ENCODE measurements around the gene APBA1.

The APBA1 gene

DNA sequence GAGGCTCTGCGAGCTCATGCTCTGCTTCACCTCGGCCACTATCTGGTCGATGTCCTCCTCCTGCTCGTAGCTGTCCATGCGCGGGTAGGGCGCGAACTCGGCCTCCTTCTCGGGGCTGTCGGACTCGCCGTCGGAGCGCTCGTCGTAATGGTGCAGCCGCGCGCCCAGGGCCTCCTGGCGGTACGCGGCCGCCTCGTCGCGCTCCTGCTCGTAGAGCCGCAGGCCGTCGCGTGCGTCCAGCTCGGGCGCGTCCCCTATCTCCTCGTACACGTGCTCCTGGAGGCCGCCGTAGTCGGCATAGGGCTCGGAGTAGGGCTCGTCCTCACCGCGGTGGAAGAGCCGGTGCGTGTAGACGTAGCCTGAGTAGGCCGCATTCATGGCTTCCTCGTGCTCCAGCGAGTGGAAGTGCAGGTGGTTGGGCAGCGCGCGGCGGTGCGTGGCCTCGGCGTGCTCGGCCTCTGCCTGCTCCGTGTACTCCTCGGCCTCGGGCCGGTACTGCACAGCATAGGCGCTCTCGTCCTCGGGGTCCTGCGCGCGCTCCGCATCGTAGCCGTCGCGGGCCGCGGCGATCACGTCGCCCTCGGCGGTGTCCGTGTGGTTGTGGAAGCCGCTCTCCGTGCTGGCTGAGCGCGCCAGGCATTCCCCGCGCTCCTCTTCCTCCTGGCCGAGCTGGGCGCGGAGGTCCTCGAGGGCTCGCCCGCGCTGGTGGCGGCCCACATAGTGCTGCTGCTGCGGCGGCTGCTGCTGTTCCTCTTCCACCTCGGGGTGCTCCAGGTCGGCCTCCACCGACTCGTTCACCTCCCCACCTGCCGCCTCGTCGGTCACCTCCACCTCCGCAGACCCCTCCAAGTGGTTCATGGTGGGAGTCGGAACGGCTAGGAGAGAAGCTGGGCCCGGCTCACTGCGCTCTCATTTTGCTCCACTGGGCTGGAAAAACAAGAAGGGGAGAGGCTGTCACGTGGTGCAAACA is 155.5 kb downstream of the APBA1 start:
- H3K4me3 ChIP-seq (replicated peaks; ENCODE audit: insufficient read depth, low read length) = no peak overlapping the region
- H3K27me3 ChIP-seq (ENCODE audit: insufficient read depth, poor library complexity, severe bottlenecking) = peaks cover 5% of the 10 kb centered on the region
- TF ChIP-seq, protein P1, sequence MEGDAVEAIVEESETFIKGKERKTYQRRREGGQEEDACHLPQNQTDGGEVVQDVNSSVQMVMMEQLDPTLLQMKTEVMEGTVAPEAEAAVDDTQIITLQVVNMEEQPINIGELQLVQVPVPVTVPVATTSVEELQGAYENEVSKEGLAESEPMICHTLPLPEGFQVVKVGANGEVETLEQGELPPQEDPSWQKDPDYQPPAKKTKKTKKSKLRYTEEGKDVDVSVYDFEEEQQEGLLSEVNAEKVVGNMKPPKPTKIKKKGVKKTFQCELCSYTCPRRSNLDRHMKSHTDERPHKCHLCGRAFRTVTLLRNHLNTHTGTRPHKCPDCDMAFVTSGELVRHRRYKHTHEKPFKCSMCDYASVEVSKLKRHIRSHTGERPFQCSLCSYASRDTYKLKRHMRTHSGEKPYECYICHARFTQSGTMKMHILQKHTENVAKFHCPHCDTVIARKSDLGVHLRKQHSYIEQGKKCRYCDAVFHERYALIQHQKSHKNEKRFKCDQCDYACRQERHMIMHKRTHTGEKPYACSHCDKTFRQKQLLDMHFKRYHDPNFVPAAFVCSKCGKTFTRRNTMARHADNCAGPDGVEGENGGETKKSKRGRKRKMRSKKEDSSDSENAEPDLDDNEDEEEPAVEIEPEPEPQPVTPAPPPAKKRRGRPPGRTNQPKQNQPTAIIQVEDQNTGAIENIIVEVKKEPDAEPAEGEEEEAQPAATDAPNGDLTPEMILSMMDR (IDR thresholded peaks at IDR 0.05; ENCODE audit: insufficient read depth, low read length) = no peak
- TF ChIP-seq GABPA (IDR thresholded peaks at IDR 0.05; ENCODE audit: low read depth) (no peak), SPI1 (IDR thresholded peaks at IDR 0.05; ENCODE audit: borderline replicate concordance, low read depth) (no peak), POLR2AphosphoS5 (IDR thresholded peaks at IDR 0.05; ENCODE audit: low read depth) (no peak)
- TF ChIP-seq, protein P2, sequence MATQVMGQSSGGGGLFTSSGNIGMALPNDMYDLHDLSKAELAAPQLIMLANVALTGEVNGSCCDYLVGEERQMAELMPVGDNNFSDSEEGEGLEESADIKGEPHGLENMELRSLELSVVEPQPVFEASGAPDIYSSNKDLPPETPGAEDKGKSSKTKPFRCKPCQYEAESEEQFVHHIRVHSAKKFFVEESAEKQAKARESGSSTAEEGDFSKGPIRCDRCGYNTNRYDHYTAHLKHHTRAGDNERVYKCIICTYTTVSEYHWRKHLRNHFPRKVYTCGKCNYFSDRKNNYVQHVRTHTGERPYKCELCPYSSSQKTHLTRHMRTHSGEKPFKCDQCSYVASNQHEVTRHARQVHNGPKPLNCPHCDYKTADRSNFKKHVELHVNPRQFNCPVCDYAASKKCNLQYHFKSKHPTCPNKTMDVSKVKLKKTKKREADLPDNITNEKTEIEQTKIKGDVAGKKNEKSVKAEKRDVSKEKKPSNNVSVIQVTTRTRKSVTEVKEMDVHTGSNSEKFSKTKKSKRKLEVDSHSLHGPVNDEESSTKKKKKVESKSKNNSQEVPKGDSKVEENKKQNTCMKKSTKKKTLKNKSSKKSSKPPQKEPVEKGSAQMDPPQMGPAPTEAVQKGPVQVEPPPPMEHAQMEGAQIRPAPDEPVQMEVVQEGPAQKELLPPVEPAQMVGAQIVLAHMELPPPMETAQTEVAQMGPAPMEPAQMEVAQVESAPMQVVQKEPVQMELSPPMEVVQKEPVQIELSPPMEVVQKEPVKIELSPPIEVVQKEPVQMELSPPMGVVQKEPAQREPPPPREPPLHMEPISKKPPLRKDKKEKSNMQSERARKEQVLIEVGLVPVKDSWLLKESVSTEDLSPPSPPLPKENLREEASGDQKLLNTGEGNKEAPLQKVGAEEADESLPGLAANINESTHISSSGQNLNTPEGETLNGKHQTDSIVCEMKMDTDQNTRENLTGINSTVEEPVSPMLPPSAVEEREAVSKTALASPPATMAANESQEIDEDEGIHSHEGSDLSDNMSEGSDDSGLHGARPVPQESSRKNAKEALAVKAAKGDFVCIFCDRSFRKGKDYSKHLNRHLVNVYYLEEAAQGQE (IDR thresholded peaks at IDR 0.05; ENCODE audit: insufficient replicate concordance, low read depth) = no peak
- DNase-seq (ENCODE audit: low read depth in 1 of 2, low spot score in 1 of 2) = no peak
- no peak overlapping the region for H3K27ac ChIP-seq (replicated peaks)

DNA sequence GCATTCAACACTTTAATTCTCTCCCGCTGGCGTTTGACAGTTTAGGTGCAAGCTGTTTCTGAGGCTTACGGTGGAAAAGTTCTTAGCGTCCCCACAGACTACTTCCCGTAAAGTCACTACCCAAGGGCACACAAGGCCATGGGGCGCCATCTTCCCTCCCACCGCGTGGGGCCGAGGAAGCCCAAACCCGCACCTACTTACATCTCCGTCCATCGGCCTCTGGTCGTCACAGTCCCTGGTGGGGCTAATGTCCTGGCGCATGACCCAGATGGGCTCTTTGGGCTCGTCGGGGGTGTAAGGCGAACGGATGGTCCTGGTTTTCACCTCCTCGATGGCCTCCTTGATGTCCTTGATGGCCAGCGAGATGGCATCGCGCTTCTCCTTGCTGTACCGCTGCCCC is 156.4 kb downstream of the APBA1 start:
- Histone ChIP-seq H3K27me3 (ENCODE audit: insufficient read depth, poor library complexity, severe bottlenecking) (peaks cover 5% of the 10 kb centered on the region), H3K4me3 (replicated peaks; ENCODE audit: insufficient read depth, low read length) (no peak overlapping the region), H3K27ac (replicated peaks) (no peak overlapping the region)
- no peak for DNase-seq (ENCODE audit: low read depth in 1 of 2, low spot score in 1 of 2)
- TF ChIP-seq, protein P1 (IDR thresholded peaks at IDR 0.05; ENCODE audit: insufficient read depth, low read length) = no peak
- TF ChIP-seq GABPA (IDR thresholded peaks at IDR 0.05; ENCODE audit: low read depth) (no peak), POLR2AphosphoS5 (IDR thresholded peaks at IDR 0.05; ENCODE audit: low read depth) (no peak), SPI1 (IDR thresholded peaks at IDR 0.05; ENCODE audit: borderline replicate concordance, low read depth) (no peak)
- TF ChIP-seq, protein P2 (IDR thresholded peaks at IDR 0.05; ENCODE audit: insufficient replicate concordance, low read depth) = no peak

DNA sequence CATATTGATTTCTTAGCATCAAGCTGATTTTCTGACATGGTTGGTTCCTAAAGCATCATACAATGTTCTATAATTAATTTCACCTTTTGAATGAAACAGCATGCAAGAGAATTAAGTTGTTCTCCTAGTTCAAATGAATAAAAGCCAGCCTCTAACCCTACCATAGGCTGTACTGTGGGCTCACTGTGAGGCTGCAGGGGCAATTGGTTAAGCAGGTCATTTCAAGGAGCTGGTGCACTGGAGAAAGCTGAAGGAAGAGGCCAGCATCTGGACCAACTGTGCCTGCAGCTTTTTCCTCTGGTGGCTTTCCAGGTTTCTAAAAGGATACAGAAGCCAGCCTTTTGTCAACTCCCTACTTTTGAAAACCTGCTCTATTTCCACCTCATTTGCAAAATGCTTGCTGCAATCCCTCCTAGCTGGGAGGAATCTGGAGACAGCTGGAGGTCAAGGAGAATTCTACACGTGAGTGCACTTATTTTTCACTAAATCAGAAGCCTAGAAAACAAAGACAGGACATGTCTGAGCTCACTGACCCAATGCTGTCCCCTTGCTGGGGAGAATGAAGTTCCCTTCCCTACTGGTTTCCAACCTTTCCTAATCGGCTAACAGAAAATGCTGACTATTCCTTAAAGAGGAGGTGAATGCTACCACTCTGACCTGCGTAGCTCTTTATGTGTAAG is 158.9 kb downstream of the APBA1 start:
- DNase-seq (ENCODE audit: low read depth in 1 of 2, low spot score in 1 of 2) = no peak
- Histone ChIP-seq H3K27me3 (ENCODE audit: insufficient read depth, poor library complexity, severe bottlenecking) (peaks cover 3% of the 10 kb centered on the region), H3K4me3 (replicated peaks; ENCODE audit: insufficient read depth, low read length) (no peak overlapping the region), H3K27ac (replicated peaks) (no peak overlapping the region)
- TF ChIP-seq, protein P1 (IDR thresholded peaks at IDR 0.05; ENCODE audit: insufficient read depth, low read length) = no peak
- TF ChIP-seq SPI1 (IDR thresholded peaks at IDR 0.05; ENCODE audit: borderline replicate concordance, low read depth) (no peak), GABPA (IDR thresholded peaks at IDR 0.05; ENCODE audit: low read depth) (no peak), POLR2AphosphoS5 (IDR thresholded peaks at IDR 0.05; ENCODE audit: low read depth) (no peak)
- TF ChIP-seq, protein P2 (IDR thresholded peaks at IDR 0.05; ENCODE audit: insufficient replicate concordance, low read depth) = no peak
